HAP-1 (cell line): ENCODE measurements around the gene STOM.

Source experiments
- DNase-seq, 2 experiments: peaks; one replicate each; pipeline ENCODE4 v3.0.0-alpha.2; 2016 to 2020; ENCODE audit warnings: low spot score in 2 of 2
- H3K27me3 ChIP-seq: fragments of 250-450 bp; sonication (Bioruptor Pico); 2 replicates; pipeline ENCODE4 v1.5.1; 2020; ENCODE audit warnings: low read depth, mild to moderate bottlenecking, moderate library complexity
- H3K36me3 ChIP-seq: fragments of 250-450 bp; sonication (Bioruptor Pico); replicated peaks from 2 replicates; pipeline ENCODE4 v1.5.1; 2020; ENCODE audit warnings: mild to moderate bottlenecking
- H3K4me1 ChIP-seq: fragments of 250-450 bp; sonication (Bioruptor Pico); 2 replicates; pipeline ENCODE4 v1.5.1; 2020; ENCODE audit warnings: mild to moderate bottlenecking
- H3K4me3 ChIP-seq: fragments of 250-450 bp; sonication (Bioruptor Pico); 2 replicates; pipeline ENCODE4 v1.5.1; 2020; ENCODE audit warnings: mild to moderate bottlenecking, moderate library complexity
- H3K9me3 ChIP-seq: fragments of 250-450 bp; sonication (Bioruptor Pico); 2 replicates; pipeline ENCODE4 v1.5.1; 2020; ENCODE audit warnings: mild to moderate bottlenecking, moderate library complexity
- in situ Hi-C: fragments of 300-500 bp; cut with MboI; formaldehyde crosslinking; loops from 3 replicates; pipeline ENCODE4 v1.14.3; 2020; ENCODE audit warnings: low sequenced_read_pairs, inconsistent platforms, mixed read lengths

STOM gene

DNA sequence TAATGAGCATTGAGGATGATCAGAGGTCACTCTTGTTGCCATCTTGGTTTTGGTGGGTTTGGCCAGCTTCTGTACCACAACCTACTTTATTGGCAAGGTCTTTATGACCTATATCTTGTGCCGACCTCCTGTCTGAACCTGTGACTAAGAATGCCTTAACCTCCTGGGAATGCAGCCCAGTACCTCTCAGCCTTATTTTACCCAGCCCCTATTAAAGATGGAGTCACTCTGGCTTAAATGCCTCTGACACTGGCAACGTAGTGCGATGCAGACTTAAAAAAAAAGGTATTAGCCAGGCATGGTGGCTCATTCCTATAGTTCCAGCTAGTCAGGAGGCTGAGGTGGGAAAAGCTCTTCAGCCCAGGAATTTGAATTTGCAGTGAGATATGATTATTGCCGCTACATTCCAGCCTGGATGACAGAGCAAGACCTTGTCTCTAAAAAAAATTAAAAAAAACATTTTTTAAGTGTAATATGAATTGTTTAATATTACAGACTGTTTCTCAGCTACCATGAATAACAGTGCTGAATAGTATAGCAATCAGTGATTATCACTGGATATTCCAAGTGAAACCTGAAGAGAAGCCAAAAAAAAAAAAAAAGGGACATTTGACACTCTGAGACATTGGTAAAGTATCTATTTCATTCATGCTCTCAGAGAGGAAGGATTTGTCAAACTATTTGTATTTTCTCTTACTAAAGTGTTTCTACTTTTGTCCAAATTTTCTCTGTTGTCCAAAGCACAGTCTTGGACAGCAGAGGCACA is 18.3 kb upstream of the STOM start:
- in situ Hi-C loops: loop anchor here (25.0 kb wide), 1 partner anchor 651 kb away; no protein-coding TSS in a partner anchor
- H3K4me1 ChIP-seq: no peaks in the 10 kb centered on the region

DNA sequence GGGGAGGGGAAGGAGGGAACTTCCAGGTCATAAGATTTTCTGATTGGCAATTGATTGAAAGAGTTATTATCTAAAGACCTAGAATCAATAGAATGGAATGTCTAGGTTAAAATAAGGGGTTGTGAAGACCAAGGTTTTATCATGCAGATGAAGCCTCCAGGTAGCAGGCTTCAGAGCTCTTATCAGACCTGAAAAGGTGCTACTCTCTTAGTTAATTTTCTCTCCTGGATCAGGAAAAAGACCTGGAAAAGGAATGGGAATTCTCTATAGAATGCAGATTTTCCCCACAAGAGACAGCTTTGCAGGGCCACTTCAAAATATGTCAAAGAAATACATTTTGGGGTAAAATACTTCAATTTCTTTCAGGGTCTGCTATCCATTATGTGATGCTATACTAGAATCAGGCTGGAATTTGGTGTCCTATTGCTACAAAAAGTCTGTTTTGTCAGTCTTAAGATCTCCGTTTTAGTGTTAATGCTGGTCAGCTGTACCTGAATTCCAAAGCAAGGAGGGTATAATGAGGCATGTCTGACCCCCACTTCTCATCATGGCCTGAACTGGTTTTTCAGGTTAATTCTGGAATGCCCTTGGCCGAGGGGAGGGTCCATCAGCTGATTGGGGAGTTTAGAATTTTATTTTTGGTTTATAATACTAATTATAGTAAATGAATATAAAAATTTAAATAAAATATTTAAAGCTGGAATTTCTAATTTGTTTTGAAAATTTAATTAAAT is 16.6 kb upstream of the STOM start:
- no peak for DNase-seq
- Histone ChIP-seq H3K9me3 (no peaks in the 10 kb centered on the region), H3K4me1 (no peaks in the 10 kb centered on the region), H3K36me3 (no peaks in the 10 kb centered on the region), H3K27me3 (peaks cover 10% of the 10 kb centered on the region; the same call in 1 of the 2 replicates), H3K4me3 (no peak overlapping the region)
- in situ Hi-C loops: loop anchor here (25.0 kb wide), 1 partner anchor 649 kb away; no protein-coding TSS in a partner anchor

More for the DNA sequence above, 18.3 kb upstream of the STOM start:
- no peak overlapping the region for H3K4me3 ChIP-seq
- DNase-seq: no peak
- H3K36me3 ChIP-seq: no peaks in the 10 kb centered on the region
- H3K27me3 ChIP-seq: peaks cover 3% of the 10 kb centered on the region; the same call in 1 of the 2 replicates
- no peaks in the 10 kb centered on the region for H3K9me3 ChIP-seq

DNA sequence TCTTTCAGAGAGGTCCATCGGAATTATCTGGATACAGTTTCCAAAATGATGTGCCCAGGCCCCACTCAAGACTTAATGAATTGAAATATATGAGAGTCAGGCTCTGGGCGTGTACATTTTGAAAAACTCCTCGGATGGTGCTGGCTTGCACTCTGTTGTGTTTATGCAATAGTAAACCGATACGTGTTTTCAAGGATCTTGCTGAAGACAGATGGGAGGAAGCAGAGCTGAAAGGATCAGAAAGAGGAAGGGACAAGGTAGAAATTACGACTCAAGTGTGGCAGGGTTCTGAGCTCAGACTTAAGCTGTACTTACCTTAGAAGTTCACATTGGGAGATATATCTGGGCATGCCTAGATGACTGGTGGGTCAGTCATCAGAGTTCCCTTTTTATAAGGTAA is 13.7 kb upstream of the STOM start:
- no peak for DNase-seq
- H3K4me3 ChIP-seq: no peak overlapping the region
- in situ Hi-C loops: loop anchor here (25.0 kb wide), 1 partner anchor 646 kb away; no protein-coding TSS in a partner anchor
- no peaks in the 10 kb centered on the region for H3K4me1 ChIP-seq
- H3K9me3 ChIP-seq: no peaks in the 10 kb centered on the region
- peaks cover 10% of the 10 kb centered on the region; the same call in 1 of the 2 replicates for H3K27me3 ChIP-seq
- H3K36me3 ChIP-seq: no peaks in the 10 kb centered on the region

DNA sequence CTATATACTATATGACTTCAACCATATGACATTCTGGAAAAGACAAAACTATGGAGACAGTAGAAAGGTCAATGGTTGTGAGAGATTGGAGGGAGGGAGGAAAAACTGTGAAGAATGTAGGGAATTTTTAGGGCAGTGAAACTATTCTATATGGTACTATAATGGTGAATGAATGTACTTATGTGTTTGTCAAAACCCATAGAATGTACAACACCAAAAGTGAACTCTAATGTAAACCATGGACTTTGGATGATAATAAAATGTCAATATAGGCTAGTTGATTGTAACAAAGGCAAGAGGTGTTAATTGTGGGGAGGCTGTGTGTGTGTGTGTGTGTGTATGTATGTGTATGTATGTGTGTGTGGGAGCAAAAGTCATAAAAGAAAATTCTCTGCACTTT is 10.8 kb upstream of the STOM start:
- in situ Hi-C loops: loop anchor here (25.0 kb wide), 1 partner anchor 644 kb away; no protein-coding TSS in a partner anchor
- peaks cover 10% of the 10 kb centered on the region; the same call in 1 of the 2 replicates for H3K27me3 ChIP-seq

DNA sequence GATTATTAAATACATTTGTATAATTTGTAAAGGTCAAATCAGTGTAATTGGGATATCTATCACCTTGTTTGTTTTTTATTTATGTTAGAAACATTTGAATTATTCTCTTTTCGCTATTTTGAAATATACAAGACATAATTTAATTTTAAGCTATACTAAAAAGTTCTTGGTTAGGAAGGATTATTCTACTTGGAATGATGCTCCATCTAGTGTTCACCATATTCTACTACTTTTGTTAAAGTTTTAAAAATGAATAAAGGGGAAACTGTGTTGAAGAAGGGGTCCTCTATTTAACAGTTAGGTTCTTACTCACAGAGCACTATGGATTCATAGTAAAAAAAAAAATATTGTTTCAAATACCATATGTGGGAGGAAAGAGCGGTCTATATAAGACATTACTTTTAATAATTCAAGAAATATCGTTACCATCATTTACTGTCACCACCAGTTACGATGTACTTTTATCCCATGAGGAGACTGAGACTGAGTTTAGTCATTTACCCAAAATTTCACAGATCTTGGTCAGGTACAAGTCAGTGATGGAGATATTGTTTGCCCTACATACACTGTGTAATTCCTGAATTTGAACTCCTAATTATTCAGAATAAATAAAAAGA is 6.3 kb upstream of the STOM start:
- Histone ChIP-seq H3K36me3 (no peaks in the 10 kb centered on the region), H3K9me3 (peaks cover 3% of the 10 kb centered on the region), H3K4me1 (no peaks in the 10 kb centered on the region), H3K4me3 (no peak overlapping the region), H3K27me3 (no peaks in the 10 kb centered on the region)
- in situ Hi-C loops: loop anchor here (25.0 kb wide), 1 partner anchor 639 kb away; no protein-coding TSS in a partner anchor
- no peak for DNase-seq

More for the DNA sequence above, 10.8 kb upstream of the STOM start:
- Histone ChIP-seq H3K4me3 (no peak overlapping the region), H3K4me1 (no peaks in the 10 kb centered on the region), H3K9me3 (peaks cover 3% of the 10 kb centered on the region), H3K36me3 (no peaks in the 10 kb centered on the region)
- DNase-seq: no peak

DNA sequence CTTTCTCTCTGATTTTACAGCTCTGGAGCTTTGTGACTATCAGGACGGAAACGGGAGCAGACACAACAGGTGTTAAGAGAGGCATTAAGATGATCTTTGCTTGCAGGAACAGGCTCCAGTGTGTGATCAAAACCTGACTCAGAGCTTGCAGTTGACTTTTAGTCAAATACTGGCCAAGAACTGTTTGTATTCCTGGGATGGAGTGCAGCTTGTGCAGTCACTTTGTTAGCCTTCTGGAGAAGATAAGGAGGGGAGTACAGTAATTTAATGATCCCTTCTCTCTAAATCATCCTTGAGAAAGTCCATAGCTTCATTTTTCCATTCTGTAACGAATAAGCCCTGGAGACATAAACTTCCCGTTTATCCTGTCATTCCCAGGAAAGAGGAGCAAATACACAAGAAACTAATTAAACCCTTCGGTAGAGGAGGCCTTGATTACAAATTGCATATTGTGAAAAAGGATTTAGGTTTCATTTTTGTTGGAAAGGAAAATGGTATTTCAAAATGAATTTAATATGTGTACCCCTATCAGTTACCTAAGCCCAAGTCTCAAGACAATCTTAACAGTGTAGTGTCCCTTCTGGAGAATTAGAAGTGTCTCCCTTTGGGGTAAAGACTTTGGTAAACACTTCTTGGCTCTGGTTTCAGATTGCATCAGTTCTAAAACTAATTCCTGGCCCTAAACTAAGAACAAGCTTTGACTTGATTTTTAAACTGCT is 3.1 kb upstream of the STOM start:
- Histone ChIP-seq H3K27me3 (no peaks in the 10 kb centered on the region), H3K9me3 (peaks cover 1% of the 10 kb centered on the region), H3K4me1 (peaks cover 11% of the 10 kb centered on the region), H3K4me3 (no peak overlapping the region), H3K36me3 (no peaks in the 10 kb centered on the region)
- in situ Hi-C loops: no loop called here
- DNase-seq: no peak

DNA sequence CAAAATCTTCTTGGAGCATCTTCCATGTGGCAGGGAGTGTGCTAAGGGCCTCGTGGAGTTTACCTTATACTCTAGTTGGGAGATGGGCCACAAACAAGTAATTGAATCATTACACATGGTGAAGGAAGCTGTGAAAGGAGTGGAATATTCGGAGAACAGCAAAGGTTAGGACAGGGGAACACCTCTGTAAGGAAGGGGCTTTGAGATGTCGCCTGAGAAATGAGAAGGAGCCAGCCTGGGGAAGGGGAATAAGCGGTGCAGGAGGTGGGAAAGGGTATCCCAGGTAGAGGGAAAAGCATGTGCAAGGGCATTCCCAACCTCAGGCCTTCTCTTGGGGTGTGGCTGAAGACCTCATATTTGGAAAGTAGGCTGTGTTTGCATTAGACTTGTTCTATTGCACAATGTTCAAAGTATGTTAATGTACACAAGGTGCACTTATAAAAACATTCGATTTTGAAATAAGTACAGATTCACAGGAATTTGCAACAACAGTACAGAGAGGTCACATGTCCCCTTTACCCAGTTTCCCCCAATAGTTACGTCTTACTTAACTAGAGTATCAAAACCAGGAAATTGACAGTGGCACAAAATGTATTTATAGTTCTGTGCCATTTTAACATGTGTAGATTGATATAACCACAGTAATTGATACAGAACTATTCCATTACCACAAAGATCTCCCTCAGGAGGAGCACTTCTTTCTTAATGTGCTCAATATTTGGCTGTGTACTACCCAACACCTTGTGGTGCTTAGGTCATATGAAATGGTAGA is 2.4 kb upstream of the STOM start:
- Histone ChIP-seq H3K4me3 (no peak overlapping the region), H3K36me3 (no peaks in the 10 kb centered on the region), H3K9me3 (no peaks in the 10 kb centered on the region), H3K27me3 (no peaks in the 10 kb centered on the region), H3K4me1 (peaks cover 18% of the 10 kb centered on the region)
- no peak for DNase-seq
- in situ Hi-C loops: no loop called here

DNA sequence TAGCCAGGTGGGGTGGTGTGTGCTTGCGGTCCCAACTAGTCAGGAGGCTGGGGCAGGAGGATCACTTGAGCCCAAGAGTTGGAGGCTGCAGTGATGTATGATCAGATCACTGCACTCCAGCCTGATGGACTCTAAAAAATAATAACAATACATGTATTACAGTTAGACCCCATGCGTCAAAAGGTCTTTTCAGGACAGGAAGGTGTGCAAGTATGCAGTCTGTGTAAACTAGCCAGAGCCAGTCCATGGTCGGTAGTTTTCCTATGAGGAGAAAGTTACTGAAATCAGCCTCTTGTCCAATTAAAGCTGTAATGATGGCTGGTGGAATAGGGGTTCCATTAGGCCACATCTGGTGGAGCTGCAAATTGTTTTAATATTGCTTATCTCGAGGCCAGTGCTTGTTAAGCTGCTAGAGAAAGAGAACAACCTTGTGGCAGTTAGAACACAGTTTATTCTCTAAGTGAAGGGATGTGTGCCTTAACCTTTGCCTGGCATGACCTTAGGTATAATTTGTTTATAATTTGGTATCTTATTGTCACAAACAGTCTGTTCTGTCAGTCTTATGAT is 1.5 kb upstream of the STOM start:
- in situ Hi-C loops: no loop called here

DNA sequence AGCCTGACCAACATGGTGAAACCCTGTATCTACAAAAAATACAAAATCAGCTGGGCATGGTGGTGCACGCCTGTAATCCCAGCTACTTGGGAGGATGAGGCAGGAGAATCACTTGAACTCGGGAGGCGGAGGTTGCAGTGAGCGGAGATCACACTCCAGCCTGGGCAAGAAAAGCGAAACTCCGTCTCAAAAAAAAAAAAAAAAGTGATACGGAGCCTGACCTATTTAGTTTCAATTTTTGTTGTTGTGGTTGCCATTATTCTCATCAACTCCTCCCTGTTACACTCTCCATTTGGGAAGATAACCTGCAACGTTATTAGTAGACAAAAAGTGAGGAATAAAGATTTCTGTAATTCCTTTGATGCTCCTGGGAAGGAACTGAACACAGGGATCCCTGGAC is 1.3 kb downstream of the STOM start:
- Histone ChIP-seq H3K27me3 (no peaks in the 10 kb centered on the region), H3K9me3 (no peaks in the 10 kb centered on the region), H3K4me3 (peak overlapping the region; percentile 71), H3K36me3 (no peaks in the 10 kb centered on the region), H3K4me1 (peaks cover 29% of the 10 kb centered on the region)
- DNase-seq: no peak
- in situ Hi-C loops: no loop called here

More for the DNA sequence above, 1.5 kb upstream of the STOM start:
- no peak for DNase-seq
- peaks cover 20% of the 10 kb centered on the region for H3K4me1 ChIP-seq
- no peaks in the 10 kb centered on the region for H3K36me3 ChIP-seq
- H3K27me3 ChIP-seq: no peaks in the 10 kb centered on the region
- H3K4me3 ChIP-seq: no peak overlapping the region
- no peaks in the 10 kb centered on the region for H3K9me3 ChIP-seq

DNA sequence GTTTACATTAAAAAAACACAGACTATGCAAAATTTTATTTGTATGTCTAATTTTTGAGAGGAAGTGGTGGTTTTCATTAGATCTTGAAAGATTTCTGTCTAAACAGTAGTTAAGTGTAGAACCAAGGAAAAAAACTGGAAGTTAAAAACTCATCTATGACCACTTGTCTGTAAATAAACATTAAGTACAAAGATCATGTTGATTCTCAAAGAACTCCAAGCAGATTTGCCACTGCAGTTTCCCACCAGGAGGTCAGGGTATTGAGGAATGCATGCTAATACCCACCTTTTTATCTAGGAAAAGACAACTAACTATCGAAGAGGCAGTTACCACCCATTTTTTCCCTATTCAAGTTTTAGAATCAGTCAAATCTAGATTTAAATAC is 1.9 kb downstream of the STOM start:
- in situ Hi-C loops: no loop called here
- no peak for DNase-seq
- peaks cover 32% of the 10 kb centered on the region for H3K4me1 ChIP-seq
- H3K36me3 ChIP-seq: no peaks in the 10 kb centered on the region
- H3K4me3 ChIP-seq: no peak overlapping the region
- no peaks in the 10 kb centered on the region for H3K9me3 ChIP-seq
- H3K27me3 ChIP-seq: no peaks in the 10 kb centered on the region

DNA sequence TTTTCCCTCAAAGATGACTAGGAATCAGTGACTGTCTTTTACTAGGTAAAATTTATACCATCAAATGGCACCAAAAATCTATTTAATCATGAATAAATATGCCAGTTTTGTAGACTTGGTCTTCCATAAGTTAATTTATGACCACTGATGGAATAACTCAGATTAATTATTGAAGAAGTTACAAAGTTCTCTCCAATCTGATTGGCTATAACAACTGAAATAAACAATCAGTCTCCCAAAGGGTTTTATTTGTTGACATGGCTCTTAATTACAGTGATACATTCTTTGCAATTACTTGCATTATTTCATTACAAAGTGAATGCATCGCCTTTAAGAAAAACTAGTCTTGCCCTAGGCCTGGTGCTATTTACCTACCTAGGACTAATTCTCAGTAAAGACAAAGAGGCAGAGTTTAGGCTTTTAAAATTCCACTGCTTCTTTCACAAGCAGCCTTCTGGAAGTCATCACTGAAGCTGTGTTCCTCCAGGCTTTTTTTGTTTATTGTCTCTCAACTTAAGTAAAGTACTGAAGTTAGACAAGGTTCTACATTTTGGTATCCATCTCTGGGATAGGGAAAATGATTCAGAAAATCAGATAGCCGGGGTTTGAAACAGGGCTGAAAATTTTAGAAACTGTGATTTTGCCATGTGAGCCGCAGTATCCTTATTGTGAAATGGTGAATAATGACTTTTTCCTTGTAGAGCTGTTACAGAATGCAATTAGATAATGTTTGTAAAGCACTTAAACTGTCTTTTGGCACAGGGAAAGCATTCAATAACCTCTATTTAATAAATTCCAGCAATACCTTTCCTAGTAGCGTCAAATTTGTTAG is 2.5 kb downstream of the STOM start:
- DNase-seq: peak in 1 of 2 experiments; percentile 36
- Histone ChIP-seq H3K27me3 (no peaks in the 10 kb centered on the region), H3K4me3 (no peak overlapping the region), H3K9me3 (no peaks in the 10 kb centered on the region), H3K36me3 (no peaks in the 10 kb centered on the region), H3K4me1 (peaks cover 35% of the 10 kb centered on the region)
- in situ Hi-C loops: no loop called here
